ENCODE measurements around the gene PDE8B. TPM values are rescaled to one million over a fixed set of nuclear protein-coding genes. Genes with fewer than 3 reads are reported as not detected.

The PDE8B gene
- total and polyA plus RNA-seq, 7 donors: 0.23 to 11.3 (median 2.9) TPM

- WGBS, 2 donors: 84 to 93% methylated on average over 2 of the region's 2 CpGs
- Histone ChIP-seq H3K27me3 (peaks cover 0 to 4% (median 0%) of the 10 kb centered on the region in 3 donors), H3K36me3 (no peaks in the 10 kb centered on the region), H3K9me3 (peaks cover 0 to 2% (median 0%) of the 10 kb centered on the region in 4 donors), H3K4me1 (no peaks in the 10 kb centered on the region), H3K4me3 (no peak overlapping the region), H3K27ac (no peak overlapping the region)
- no peak for DNase-seq
- TF ChIP-seq POLR2AphosphoS5 (IDR thresholded peaks at IDR 0.05): no peak
- no peak for TF ChIP-seq CTCF (IDR thresholded peaks at IDR 0.05)
- TF ChIP-seq EP300 (IDR thresholded peaks at IDR 0.05): no peak
- TF ChIP-seq POLR2A (IDR thresholded peaks at IDR 0.05): no peak
- intact Hi-C loops (cut with DNase I): no loop called here
Observed at GRCh38 chr5:77186652-77187370, 23.7 kb upstream of the PDE8B start.

GRCh38 chr5:77189421-77189820, 21.1 kb upstream of the PDE8B start:
- WGBS, 2 donors: 94 to 95% methylated on average over 2 of the region's 2 CpGs
- H3K4me3 ChIP-seq: no peak overlapping the region
- H3K4me1 ChIP-seq: no peaks in the 10 kb centered on the region
- no peaks in the 10 kb centered on the region for H3K27me3 ChIP-seq
- H3K36me3 ChIP-seq: no peaks in the 10 kb centered on the region
- intact Hi-C loops (cut with DNase I): no loop called here
- no peak overlapping the region for H3K27ac ChIP-seq
- DNase-seq: no peak
- peaks cover 0 to 2% (median 0%) of the 10 kb centered on the region in 4 donors for H3K9me3 ChIP-seq
- no peak for TF ChIP-seq CTCF (IDR thresholded peaks at IDR 0.05)
- TF ChIP-seq POLR2AphosphoS5 (IDR thresholded peaks at IDR 0.05): no peak
- no peak for TF ChIP-seq POLR2A (IDR thresholded peaks at IDR 0.05)
- no peak for TF ChIP-seq EP300 (IDR thresholded peaks at IDR 0.05)

GRCh38 chr5:77192441-77193050, 17.9 kb upstream of the PDE8B start:
- WGBS, 2 donors: 60 to 78% methylated on average over 2 of the region's 2 CpGs
- H3K9me3 ChIP-seq: no peaks in the 10 kb centered on the region
- no peak overlapping the region for H3K27ac ChIP-seq
- intact Hi-C loops (cut with DNase I): no loop called here
- no peaks in the 10 kb centered on the region for H3K36me3 ChIP-seq
- no peaks in the 10 kb centered on the region for H3K4me1 ChIP-seq
- no peak overlapping the region for H3K4me3 ChIP-seq
- TF ChIP-seq POLR2AphosphoS5 (IDR thresholded peaks at IDR 0.05): no peak
- TF ChIP-seq CTCF (IDR thresholded peaks at IDR 0.05): no peak
- no peak for TF ChIP-seq POLR2A (IDR thresholded peaks at IDR 0.05)
- TF ChIP-seq EP300 (IDR thresholded peaks at IDR 0.05): no peak
- no peak for DNase-seq
- no peaks in the 10 kb centered on the region for H3K27me3 ChIP-seq

GRCh38 chr5:77194762-77195161, 15.7 kb upstream of the PDE8B start:
- intact Hi-C loops (cut with DNase I): no loop called here
- no peak for TF ChIP-seq EP300 (IDR thresholded peaks at IDR 0.05)
- TF ChIP-seq CTCF (IDR thresholded peaks at IDR 0.05): no peak
- TF ChIP-seq POLR2AphosphoS5 (IDR thresholded peaks at IDR 0.05): no peak
- TF ChIP-seq POLR2A (IDR thresholded peaks at IDR 0.05): no peak
- no peaks in the 10 kb centered on the region for H3K36me3 ChIP-seq
- no peak overlapping the region for H3K4me3 ChIP-seq
- DNase-seq: no peak
- H3K27me3 ChIP-seq: no peaks in the 10 kb centered on the region
- H3K4me1 ChIP-seq: no peaks in the 10 kb centered on the region
- H3K9me3 ChIP-seq: peaks cover 0 to 6% (median 0%) of the 10 kb centered on the region in 4 donors
- no peak overlapping the region for H3K27ac ChIP-seq

All from sigmoid colon (tissue), 7 donors.